K562 (cell line): ENCODE measurements around the gene ALDH9A1. TPM values are rescaled to one million over a fixed set of nuclear protein-coding genes. Genes with fewer than 3 reads are reported as not detected.
A peak's percentile ranks its signal among the peaks of the same experiment; 100 is the strongest.

ENCODE experiments used
- CTCFL ChIP-seq: IDR thresholded peaks from 2 replicates; pipeline ENCODE4 v1.6.1; 2011; ENCODE audit warnings: borderline replicate concordance, low read depth, mild to moderate bottlenecking, moderate library complexity, low read length; ENCODE audit not compliant: insufficient read depth, poor library complexity, severe bottlenecking
- FOXJ2 ChIP-seq: fragments of 200-800 bp; sonication (Bioruptor generic); IDR thresholded peaks from 2 replicates; pipeline ENCODE4 v1.6.1; 2016; ENCODE audit warnings: missing genetic modification characterization, missing compliant biosample characterization
- FOXK2 ChIP-seq, 2 experiments: fragments of 450-650 bp; IDR thresholded peaks in 1 of 2; conservative IDR thresholded peaks in 1 of 2; 2 replicates each; pipeline ENCODE4 v1.6.1; 2016; ENCODE audit warnings: low read depth in 2 of 2, mild to moderate bottlenecking in 1 of 2
- GABPB2 ChIP-seq: fragments of 250-450 bp; sonication (Bioruptor Pico); conservative IDR thresholded peaks from 2 replicates; pipeline ENCODE4 v1.5.1; 2021; ENCODE audit warnings: mild to moderate bottlenecking
- KDM4B ChIP-seq, 2 experiments: fragments of 450-650 bp in 1 of 2; sonication (generic) in 1 of 2; IDR thresholded peaks; 2 replicates each; pipeline ENCODE4 v1.6.1; 2016 to 2017; ENCODE audit warnings: borderline replicate concordance in 2 of 2, antibody characterized with exemption in 1 of 2, low read depth in 1 of 2, mild to moderate bottlenecking in 1 of 2
- KDM5B ChIP-seq: fragments of 200-600 bp; sonication (generic); IDR thresholded peaks from 2 replicates; pipeline ENCODE4 v1.6.1; 2012; ENCODE audit warnings: low read depth, mild to moderate bottlenecking, moderate library complexity, low read length, control low read depth, inconsistent platforms; ENCODE audit not compliant: insufficient replicate concordance
- MBD1 ChIP-seq: fragments of 250-450 bp; sonication (Bioruptor Pico); IDR thresholded peaks from 2 replicates; pipeline ENCODE4 v1.8.0; 2022; ENCODE audit warnings: inconsistent platforms
- NEUROD1 ChIP-seq: fragments of 150-350 bp; IDR thresholded peaks from 2 replicates; pipeline ENCODE4 v1.6.1; 2014; ENCODE audit warnings: borderline replicate concordance, low read length, low read depth; ENCODE audit not compliant: partially characterized antibody
- PRMT5 ChIP-seq: sonication (generic); formaldehyde crosslinking; IDR thresholded peaks from 2 replicates; pipeline ENCODE4 v1.5.0; 2020; ENCODE audit warnings: missing genetic modification reagents
- RAD21 ChIP-seq, 2 experiments: fragments of 250-450 bp in 1 of 2; fragments of 450-650 bp in 1 of 2; sonication (Bioruptor Pico) in 1 of 2; formaldehyde crosslinking in 1 of 2; IDR thresholded peaks in 1 of 2; conservative IDR thresholded peaks in 1 of 2; 2 replicates each; pipeline versions ENCODE4 v1.4.0 to v1.8.0; 2020 to 2022; ENCODE audit warnings: mild to moderate bottlenecking in 2 of 2, moderate library complexity in 1 of 2
- RAD51 ChIP-seq: fragments of 450-650 bp; IDR thresholded peaks from 2 replicates; pipeline ENCODE4 v1.7.1; 2016; ENCODE audit warnings: low read depth, mild to moderate bottlenecking, borderline replicate concordance
- STAG1 ChIP-seq: sonication (generic); formaldehyde crosslinking; IDR thresholded peaks from 2 replicates; pipeline ENCODE4 v1.5.0; 2020; ENCODE audit warnings: missing genetic modification reagents, borderline replicate concordance
- TGIF2 ChIP-seq: sonication (generic); formaldehyde crosslinking; IDR thresholded peaks from 2 replicates; pipeline ENCODE4 v1.8.1; 2022; ENCODE audit warnings: mild to moderate bottlenecking, missing genetic modification reagents, moderate library complexity
- ZNF3 ChIP-seq: fragments of 250-450 bp; sonication (Bioruptor Pico); IDR thresholded peaks from 2 replicates; pipeline ENCODE4 v1.5.0; 2021; ENCODE audit warnings: mild to moderate bottlenecking, moderate library complexity
- ZNF347 ChIP-seq: fragments of 450-650 bp; formaldehyde crosslinking; IDR thresholded peaks from 2 replicates; pipeline ENCODE4 v1.4.0; 2020; ENCODE audit warnings: low read depth, mild to moderate bottlenecking, moderate library complexity
- ZNF41 ChIP-seq: fragments of 250-450 bp; sonication (Bioruptor Pico); conservative IDR thresholded peaks from 2 replicates; pipeline ENCODE4 v1.4.0; 2020; ENCODE audit warnings: mild to moderate bottlenecking
- ZNF436 ChIP-seq: fragments of 250-450, 450-650 bp; sonication (Bioruptor Pico); formaldehyde crosslinking; IDR thresholded peaks from 2 replicates; pipeline ENCODE4 v1.7.0; 2020; ENCODE audit warnings: mild to moderate bottlenecking
- ZNF644 ChIP-seq: fragments of 200-800 bp; sonication (Bioruptor generic); IDR thresholded peaks from 2 replicates; pipeline ENCODE4 v1.6.1; 2016; ENCODE audit warnings: low read depth, missing genetic modification characterization, missing compliant biosample characterization
- ZNF717 ChIP-seq: fragments of 250-450 bp; sonication (Bioruptor Pico); IDR thresholded peaks from 2 replicates; pipeline ENCODE4 v1.5.0; 2021
- polyA plus RNA-seq, 8 experiments: library from polyadenylated mRNA; depleted of rRNA in 4 of 8; stranded (reverse) in 5 of 8; unstranded in 3 of 8; fragments of >200 nt; fragmentation: Nextera tagmentation in 2 of 8; fragmentation: Illumina TruSeq in 1 of 8; extraction: Ambion mirVana in 2 of 8; extraction: Trizol in 1 of 8; gene quantifications; 2 replicates each; pipeline versions ENCODE4 v1.2.1 to v1.2.3, GENCODE V29; 2011 to 2014; ENCODE audit warnings: inconsistent platforms in 1 of 8, missing spikeins in 1 of 8
- total RNA-seq, 7 experiments: library from RNA; depleted of rRNA in 6 of 7; stranded (reverse); fragments of >200 nt in 6 of 7; fragmentation: Illumina TruSeq in 2 of 7; extraction: Trizol in 2 of 7; gene quantifications; 2 replicates each; pipeline versions ENCODE4 v1.2.1 to v1.2.3, GENCODE V29; 2011 to 2021; ENCODE audit warnings: low replicate concordance in 1 of 7
- TF ChIP-seq, protein P1 (sequence below): fragments of 450-650 bp; IDR thresholded peaks from 2 replicates; pipeline ENCODE4 v1.6.1; 2018; ENCODE audit warnings: mild to moderate bottlenecking, low read depth; ENCODE audit not compliant: partially characterized antibody
- TF ChIP-seq, protein P2 (sequence below): sonication (generic); formaldehyde crosslinking; IDR thresholded peaks from 2 replicates; pipeline ENCODE4 v1.8.0; 2022; ENCODE audit warnings: mild to moderate bottlenecking, missing genetic modification reagents

The ALDH9A1 gene
- total and polyA plus RNA-seq, 9 of the 15 experiments (the other 6 are each of a cell fraction or from before 2014, with no cell fraction given), result 26.5 to 54.3 (median 39.2) TPM

DNA sequence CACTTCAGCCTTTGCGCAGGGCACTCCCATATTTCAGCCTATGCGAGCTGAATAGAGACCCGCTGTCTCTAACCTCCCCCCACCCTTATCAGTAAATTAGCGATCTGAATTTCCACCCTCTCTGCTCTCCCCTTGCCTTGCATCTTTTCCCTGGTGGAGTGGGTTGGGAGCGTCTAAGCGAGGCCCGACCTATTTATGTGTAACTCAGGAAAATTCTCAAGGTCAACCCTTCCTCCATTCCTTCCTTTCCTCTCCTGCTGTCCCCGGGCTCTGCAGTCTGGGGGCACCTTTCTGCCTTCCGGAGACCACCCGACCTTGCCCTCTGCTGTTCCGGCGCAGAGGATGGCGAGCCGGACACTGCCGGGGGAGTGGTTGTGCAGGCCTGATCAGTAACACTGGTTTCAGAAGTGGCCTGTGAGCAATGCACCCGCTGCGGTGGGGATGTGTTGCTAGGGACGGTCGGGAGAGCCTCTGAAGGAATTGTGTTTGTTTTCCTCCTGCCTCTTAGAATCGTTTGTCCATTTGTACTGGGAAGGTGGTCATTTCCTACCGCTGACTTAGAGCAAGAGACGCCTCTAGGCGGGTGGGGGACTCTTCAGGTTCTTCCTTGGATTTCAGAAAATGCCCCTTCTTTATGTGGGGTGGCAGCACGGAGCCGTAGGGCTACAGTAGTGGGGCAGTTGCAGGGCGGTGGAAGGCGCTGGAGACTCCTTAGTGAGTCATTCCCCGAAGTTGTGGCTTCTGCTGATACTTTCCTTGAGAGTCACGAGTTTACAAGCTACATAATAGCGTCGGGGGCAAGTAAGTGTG, 66.8 kb downstream of the ALDH9A1 start (continued):
- TF ChIP-seq NEUROD1 (no peak), ZNF717 (CRISPR knock-in tag) (no peak), GABPB2 (CRISPR knock-in tag) (no peak), ZNF347 (no peak), FOXJ2 (tag) (no peak), CTCFL (no peak), ZNF3 (no peak), KDM4B (IDR thresholded peaks at IDR 0.05; ENCODE audit: borderline replicate concordance in 2 of 2, low read depth in 1 of 2) (no peak), RAD21 (CRISPR knock-in tag; conservative IDR thresholded peaks at IDR 0.05 in 1 of 2, IDR thresholded peaks at IDR 0.05 in 1 of 2) (peak in 1 of 2 experiments; percentile 42; a peak in 1 of 4 replicates), MBD1 (CRISPR knock-in tag) (no peak), ZNF41 (CRISPR knock-in tag) (no peak), TGIF2 (CRISPR knock-in tag) (no peak), KDM5B (no peak), STAG1 (CRISPR knock-in tag) (no peak), RAD51 (no peak), PRMT5 (CRISPR knock-in tag) (no peak), FOXK2 (conservative IDR thresholded peaks at IDR 0.05 in 1 of 2, IDR thresholded peaks at IDR 0.05 in 1 of 2; ENCODE audit: low read depth in 2 of 2) (peak in 1 of 2 experiments; percentile 42; a peak in 1 of 4 replicates), ZNF436 (CRISPR knock-in tag) (no peak), ZNF644 (no peak)
- TF ChIP-seq, protein P1, sequence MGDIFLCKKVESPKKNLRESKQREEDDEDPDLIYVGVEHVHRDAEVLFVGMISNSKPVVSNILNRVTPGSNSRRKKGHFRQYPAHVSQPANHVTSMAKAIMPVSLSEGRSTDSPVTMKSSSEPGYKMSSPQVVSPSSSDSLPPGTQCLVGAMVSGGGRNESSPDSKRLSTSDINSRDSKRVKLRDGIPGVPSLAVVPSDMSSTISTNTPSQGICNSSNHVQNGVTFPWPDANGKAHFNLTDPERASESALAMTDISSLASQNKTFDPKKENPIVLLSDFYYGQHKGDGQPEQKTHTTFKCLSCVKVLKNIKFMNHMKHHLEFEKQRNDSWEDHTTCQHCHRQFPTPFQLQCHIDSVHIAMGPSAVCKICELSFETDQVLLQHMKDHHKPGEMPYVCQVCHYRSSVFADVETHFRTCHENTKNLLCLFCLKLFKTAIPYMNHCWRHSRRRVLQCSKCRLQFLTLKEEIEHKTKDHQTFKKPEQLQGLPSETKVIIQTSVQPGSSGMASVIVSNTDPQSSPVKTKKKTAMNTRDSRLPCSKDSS, result no peak
- TF ChIP-seq, protein P2, sequence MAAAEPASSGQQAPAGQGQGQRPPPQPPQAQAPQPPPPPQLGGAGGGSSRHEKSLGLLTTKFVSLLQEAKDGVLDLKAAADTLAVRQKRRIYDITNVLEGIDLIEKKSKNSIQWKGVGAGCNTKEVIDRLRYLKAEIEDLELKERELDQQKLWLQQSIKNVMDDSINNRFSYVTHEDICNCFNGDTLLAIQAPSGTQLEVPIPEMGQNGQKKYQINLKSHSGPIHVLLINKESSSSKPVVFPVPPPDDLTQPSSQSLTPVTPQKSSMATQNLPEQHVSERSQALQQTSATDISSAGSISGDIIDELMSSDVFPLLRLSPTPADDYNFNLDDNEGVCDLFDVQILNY (CRISPR knock-in tag), result no peak
